CD8-positive, alpha-beta memory T cell (primary cell): ENCODE results near the gene LIME1. TPM values are rescaled to one million over a fixed set of nuclear protein-coding genes. Genes with fewer than 3 reads are reported as not detected.

Experiments
- CTCF ChIA-PET: fragments of 350-600 bp; sonication (Branson Sonifier 250); formaldehyde crosslinking; loops from one replicate; lab custom pipeline; 2021; ENCODE audit warnings: antibody characterized with exemption; lab: Charles Lee
- POLR2A ChIA-PET: fragments of 350-600 bp; sonication (Branson Sonifier 250); formaldehyde crosslinking; loops from one replicate; lab custom pipeline; 2021; ENCODE audit warnings: antibody characterized with exemption; lab: Charles Lee
- DNase-seq, 5 donors: peaks; one replicate each; pipeline versions ENCODE4 v3.0.0 to v3.0.0-alpha.2; 2020 to 2022; ENCODE audit warnings: mixed read lengths in 1 of 5
- H3K27ac ChIP-seq: one replicate; pipeline ENCODE4 v1.7.0; 2013; ENCODE audit warnings: low read depth, mild to moderate bottlenecking, low read length, moderate library complexity
- H3K27me3 ChIP-seq: 2 replicates; pipeline ENCODE4 v1.7.0; 2013; ENCODE audit warnings: low read length, mild to moderate bottlenecking; ENCODE audit not compliant: insufficient read depth, poor library complexity, severe bottlenecking
- H3K36me3 ChIP-seq: 2 replicates; pipeline ENCODE4 v1.7.0; 2013; ENCODE audit warnings: mild to moderate bottlenecking, low read length, moderate library complexity; ENCODE audit not compliant: insufficient read depth
- H3K4me1 ChIP-seq: 2 replicates; pipeline ENCODE4 v1.7.0; 2013; ENCODE audit warnings: mild to moderate bottlenecking, low read length, moderate library complexity; ENCODE audit not compliant: insufficient read depth
- H3K4me3 ChIP-seq: 2 replicates; pipeline ENCODE4 v1.7.0; 2013; ENCODE audit warnings: mild to moderate bottlenecking, low read length
- H3K9me3 ChIP-seq: 2 replicates; pipeline ENCODE4 v1.7.0; 2013; ENCODE audit warnings: mild to moderate bottlenecking, low read length
- H3K27ac Mint-ChIP-seq, 8 donors: one replicate each; pipeline ENCODE4 v1.8.0; 2020 to 2021; ENCODE audit warnings: mixed read lengths in 8 of 8, mild to moderate bottlenecking in 6 of 8, inconsistent platforms in 3 of 8, moderate library complexity in 3 of 8
- H3K27me3 Mint-ChIP-seq, 2 donors: one replicate each; pipeline ENCODE4 v1.8.0; 2020 to 2021; ENCODE audit warnings: mixed read lengths in 2 of 2, mild to moderate bottlenecking in 1 of 2, moderate library complexity in 1 of 2
- H3K36me3 Mint-ChIP-seq, 3 donors: one replicate each; pipeline ENCODE4 v1.8.0; 2020 to 2021; ENCODE audit warnings: mixed read lengths in 3 of 3, inconsistent platforms in 1 of 3, mild to moderate bottlenecking in 1 of 3
- H3K4me1 Mint-ChIP-seq, 3 donors: one replicate each; pipeline ENCODE4 v1.8.0; 2020 to 2021; ENCODE audit warnings: mixed read lengths in 3 of 3, inconsistent platforms in 1 of 3, mild to moderate bottlenecking in 1 of 3
- H3K4me3 Mint-ChIP-seq, 7 donors: one replicate each; pipeline ENCODE4 v1.8.0; 2020 to 2021; ENCODE audit warnings: mixed read lengths in 7 of 7, mild to moderate bottlenecking in 6 of 7, moderate library complexity in 4 of 7, inconsistent platforms in 2 of 7
- H3K9me3 Mint-ChIP-seq, 5 donors: one replicate each; pipeline ENCODE4 v1.8.0; 2020 to 2022; ENCODE audit warnings: mixed read lengths in 5 of 5, mild to moderate bottlenecking in 3 of 5, moderate library complexity in 2 of 5, inconsistent platforms in 1 of 5
- polyA plus RNA-seq: library from polyadenylated mRNA; unstranded; fragments of 300-500 nt; fragmentation: Illumina TruSeq; gene quantifications from one replicate; pipeline ENCODE4 v1.2.3, GENCODE V29; 2021
- total RNA-seq, 2 experiments: library from RNA; stranded (reverse); gene quantifications; one replicate each; pipeline ENCODE4 v1.2.3, GENCODE V29; 2021

Gene LIME1
- total and polyA plus RNA-seq, 3 experiments from 2014 or later = 18.4 to 366 (median 19.6) TPM

DNA sequence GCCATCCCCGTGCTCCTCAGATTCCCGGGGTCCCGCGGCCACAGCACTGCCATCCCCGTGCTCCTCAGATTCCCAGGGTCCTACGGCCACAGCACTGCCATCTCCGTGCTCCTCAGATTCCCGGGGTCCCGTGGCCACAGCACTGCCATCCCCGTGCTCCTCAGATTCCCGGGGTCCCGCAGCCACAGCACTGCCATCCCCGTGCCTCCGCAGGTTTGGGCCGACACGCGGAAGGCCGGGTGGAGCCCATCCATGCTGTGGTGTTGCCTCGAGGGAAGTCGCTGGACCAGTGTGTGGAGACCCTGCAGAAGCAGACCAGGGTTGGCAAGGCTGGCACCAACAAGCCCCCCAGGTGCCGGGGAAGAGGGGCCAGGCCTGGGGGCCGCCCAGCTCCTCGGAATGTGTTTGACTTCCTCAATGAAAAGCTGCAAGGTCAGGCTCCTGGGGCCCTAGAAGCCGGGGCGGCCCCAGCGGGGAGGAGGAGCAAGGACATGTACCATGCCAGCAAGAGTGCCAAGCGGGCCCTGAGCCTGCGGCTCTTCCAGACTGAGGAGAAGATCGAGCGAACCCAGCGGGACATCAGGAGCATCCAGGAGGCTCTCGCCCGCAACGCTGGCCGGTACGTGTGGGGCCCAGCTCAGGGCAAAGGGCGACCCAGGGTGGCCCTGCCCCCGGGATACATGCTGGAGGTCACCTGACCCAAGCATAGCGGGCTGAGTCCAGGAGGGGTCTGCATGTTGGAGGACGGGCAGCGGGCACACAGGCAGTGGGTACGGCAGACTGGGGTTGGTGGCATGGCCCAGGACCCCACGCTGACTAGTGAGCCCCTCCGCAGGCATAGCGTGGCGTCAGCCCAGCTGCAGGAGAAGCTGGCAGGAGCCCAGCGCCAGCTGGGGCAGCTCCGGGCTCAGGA lies 1.3 kb upstream of the LIME1 start:
- no peak overlapping the region for H3K27ac ChIP-seq
- DNase-seq = no peak
- H3K9me3 ChIP-seq = no peaks in the 10 kb centered on the region
- H3K4me3 Mint-ChIP-seq = peak overlapping the region in 6 of 7 donors; percentile 88 to 93 (median 92)
- peaks cover 48% of the 10 kb centered on the region for H3K4me1 ChIP-seq
- H3K9me3 Mint-ChIP-seq = no peaks in the 10 kb centered on the region
- peaks cover 0 to 3% of the 10 kb centered on the region in 2 donors for H3K27me3 Mint-ChIP-seq
- H3K4me1 Mint-ChIP-seq = peaks cover 11 to 35% (median 17%) of the 10 kb centered on the region in 3 donors
- no peaks in the 10 kb centered on the region for H3K27me3 ChIP-seq
- no peak overlapping the region for H3K4me3 ChIP-seq
- peak overlapping the region in 4 of 8 donors; percentile 84 to 94 (median 90) for H3K27ac Mint-ChIP-seq
- POLR2A ChIA-PET = interaction anchor here (1.3 to 4.9 kb wide), 5 partner anchors 8 to 129 kb away, joined by 6 to 84 read pairs (median 11); partner anchors contain the start of genes ARFRP1, GMEB2, TPD52L2 and ZGPAT
- H3K36me3 Mint-ChIP-seq = peaks cover 2 to 34% (median 5%) of the 10 kb centered on the region in 3 donors
- CTCF ChIA-PET = interaction anchor here (0.7 to 4.5 kb wide), 13 partner anchors 9 to 168 kb away, joined by 3 to 39 read pairs (median 3); partner anchors contain the start of genes ARFRP1 and ZGPAT
- H3K36me3 ChIP-seq = peaks cover 13% of the 10 kb centered on the region

DNA sequence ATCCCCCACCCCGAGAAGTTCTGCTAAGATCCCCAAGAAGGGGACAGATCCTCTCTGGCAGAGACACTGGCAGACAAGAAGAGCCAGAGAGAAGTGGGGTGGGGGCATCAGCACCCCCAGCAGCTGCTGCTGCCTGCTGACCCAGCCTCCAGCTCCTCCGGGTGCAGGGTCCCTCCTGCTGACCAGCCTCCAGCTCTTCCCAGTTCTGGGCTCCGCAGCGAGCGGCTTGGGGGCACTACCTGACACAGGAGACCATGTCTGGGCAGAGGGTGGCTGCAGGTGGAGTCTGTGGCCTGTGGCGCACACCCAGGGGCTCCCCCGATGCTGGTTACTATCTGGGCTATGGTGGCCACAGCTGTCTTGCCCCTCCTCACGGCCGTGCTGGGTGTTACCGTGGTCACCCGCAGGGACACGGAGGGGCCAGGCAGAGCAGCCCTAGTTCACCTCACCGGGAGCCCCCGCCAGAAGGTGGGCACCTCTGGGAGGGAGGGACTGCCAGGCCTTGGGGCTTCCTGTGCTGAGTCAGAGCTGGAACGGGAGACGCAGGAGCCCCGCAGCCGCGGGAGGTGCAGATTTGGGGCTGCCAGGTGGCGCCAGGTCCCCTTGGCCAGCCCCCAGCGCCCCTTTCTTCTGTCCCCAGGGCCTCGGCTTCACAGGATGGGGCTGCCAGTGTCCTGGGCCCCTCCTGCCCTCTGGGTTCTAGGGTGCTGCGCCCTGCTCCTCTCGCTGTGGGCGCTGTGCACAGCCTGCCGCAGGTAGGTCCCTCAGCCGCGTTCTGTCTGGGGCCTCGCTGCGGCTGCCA lies 630 bp downstream of the LIME1 start:
- Histone ChIP-seq H3K4me1 (peaks cover 39% of the 10 kb centered on the region), H3K36me3 (peaks cover 19% of the 10 kb centered on the region), H3K4me3 (peak overlapping the region; percentile 96), H3K27me3 (no peaks in the 10 kb centered on the region), H3K27ac (peak overlapping the region; percentile 87), H3K9me3 (no peaks in the 10 kb centered on the region)
- peaks cover 2 to 35% (median 5%) of the 10 kb centered on the region in 3 donors for H3K36me3 Mint-ChIP-seq
- peak overlapping the region; percentile 88 to 95 (median 92) for H3K4me3 Mint-ChIP-seq
- peak; percentile 61 to 84 (median 73) for DNase-seq
- H3K4me1 Mint-ChIP-seq = peaks cover 11 to 39% (median 17%) of the 10 kb centered on the region in 3 donors
- H3K9me3 Mint-ChIP-seq = no peaks in the 10 kb centered on the region
- peak overlapping the region; percentile 84 to 97 (median 92) for H3K27ac Mint-ChIP-seq
- ChIA-PET CTCF (interaction anchor here (1.1 to 4.5 kb wide), 14 partner anchors 12 to 199 kb away, joined by 3 to 39 read pairs (median 6); partner anchors contain the start of genes ARFRP1, PTK6 and ZGPAT), POLR2A (interaction anchor here (0.6 to 4.9 kb wide), 14 partner anchors 9 to 127 kb away, joined by 3 to 84 read pairs (median 5); partner anchors contain the start of genes ARFRP1, GMEB2, RTEL1 and TPD52L2)
- peaks cover 0 to 3% of the 10 kb centered on the region in 2 donors for H3K27me3 Mint-ChIP-seq

DNA sequence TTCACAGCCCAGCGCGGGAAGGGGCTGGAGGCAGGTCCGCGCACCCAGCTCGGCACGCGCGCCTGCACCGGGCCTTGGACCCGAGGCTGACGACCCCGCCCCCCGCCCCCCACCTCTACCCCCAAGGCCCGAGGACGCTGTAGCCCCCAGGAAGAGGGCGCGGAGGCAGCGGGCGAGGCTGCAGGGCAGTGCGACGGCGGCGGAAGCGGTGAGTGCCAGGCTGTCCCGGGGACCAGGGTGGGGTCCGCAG lies 1.2 kb downstream of the LIME1 start:
- DNase-seq = no peak
- Histone ChIP-seq H3K27me3 (no peaks in the 10 kb centered on the region), H3K4me3 (peak overlapping the region; percentile 96), H3K36me3 (peaks cover 22% of the 10 kb centered on the region), H3K4me1 (peaks cover 34% of the 10 kb centered on the region), H3K27ac (no peak overlapping the region), H3K9me3 (no peaks in the 10 kb centered on the region)
- POLR2A ChIA-PET = interaction anchor here (0.8 to 4.9 kb wide), 6 partner anchors 13 to 99 kb away, joined by 3 to 84 read pairs (median 4); partner anchors contain the start of genes ARFRP1, RTEL1 and ZGPAT
- Mint-ChIP-seq H3K4me1 (peaks cover 11 to 39% (median 17%) of the 10 kb centered on the region in 3 donors), H3K9me3 (no peaks in the 10 kb centered on the region), H3K36me3 (peaks cover 2 to 35% (median 5%) of the 10 kb centered on the region in 3 donors), H3K4me3 (peak overlapping the region; percentile 88 to 95 (median 92)), H3K27ac (no peak overlapping the region), H3K27me3 (peaks cover 0 to 3% of the 10 kb centered on the region in 2 donors)
- CTCF ChIA-PET = interaction anchor here (1.0 to 4.5 kb wide), 8 partner anchors 13 to 127 kb away, joined by 3 to 39 read pairs (median 7); partner anchors contain the start of genes ARFRP1 and ZGPAT

DNA sequence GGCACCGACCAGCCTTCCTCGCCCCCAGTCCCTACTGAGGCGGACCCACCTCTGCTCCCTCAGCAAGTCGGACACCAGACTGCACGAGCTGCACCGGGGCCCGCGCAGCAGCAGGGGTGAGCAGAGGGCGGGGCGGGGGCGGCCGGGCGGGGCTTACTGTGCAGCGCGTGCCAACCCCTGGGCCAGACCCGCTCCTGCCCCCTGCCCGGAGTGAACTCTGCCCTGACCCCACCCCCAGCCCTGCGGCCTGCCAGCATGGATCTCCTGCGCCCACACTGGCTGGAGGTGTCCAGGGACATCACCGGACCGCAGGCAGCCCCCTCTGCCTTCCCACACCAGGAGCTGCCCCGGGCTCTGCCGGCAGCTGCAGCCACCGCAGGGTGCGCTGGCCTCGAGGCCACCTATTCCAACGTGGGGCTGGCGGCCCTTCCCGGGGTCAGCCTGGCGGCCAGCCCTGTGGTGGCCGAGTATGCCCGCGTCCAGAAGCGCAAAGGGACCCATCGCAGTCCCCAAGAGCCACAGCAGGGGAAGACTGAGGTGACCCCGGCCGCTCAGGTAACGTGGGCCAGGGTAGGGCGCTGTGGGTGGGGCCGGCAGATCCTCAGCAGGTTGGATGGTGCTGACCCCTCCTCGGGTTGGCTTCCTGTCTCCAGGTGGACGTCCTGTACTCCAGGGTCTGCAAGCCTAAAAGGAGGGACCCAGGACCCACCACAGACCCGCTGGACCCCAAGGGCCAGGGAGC lies 1.7 kb downstream of the LIME1 start:
- CTCF ChIA-PET = interaction anchor here (1.0 to 4.5 kb wide), 6 partner anchors 11 to 46 kb away, joined by 3 to 39 read pairs (median 7); partner anchors contain the start of genes ARFRP1 and ZGPAT
- peak overlapping the region; percentile 96 for H3K4me3 ChIP-seq
- peaks cover 30% of the 10 kb centered on the region for H3K4me1 ChIP-seq

DNA sequence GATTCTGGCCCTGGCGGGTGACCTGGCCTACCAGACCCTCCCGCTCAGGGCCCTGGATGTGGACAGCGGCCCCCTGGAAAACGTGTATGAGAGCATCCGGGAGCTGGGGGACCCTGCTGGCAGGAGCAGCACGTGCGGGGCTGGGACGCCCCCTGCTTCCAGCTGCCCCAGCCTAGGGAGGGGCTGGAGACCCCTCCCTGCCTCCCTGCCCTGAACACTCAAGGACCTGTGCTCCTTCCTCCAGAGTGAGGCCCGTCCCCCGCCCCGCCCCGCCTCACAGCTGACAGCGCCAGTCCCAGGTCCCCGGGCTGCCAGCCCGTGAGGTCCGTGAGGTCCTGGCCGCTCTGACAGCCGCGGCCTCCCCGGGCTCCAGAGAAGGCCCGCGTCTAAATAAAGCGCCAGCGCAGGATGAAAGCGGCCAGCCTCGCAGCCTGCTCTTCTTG lies 2.2 kb downstream of the LIME1 start:
- H3K9me3 Mint-ChIP-seq = no peaks in the 10 kb centered on the region
- H3K4me3 ChIP-seq = peak overlapping the region; percentile 50
- no peaks in the 10 kb centered on the region for H3K9me3 ChIP-seq
- H3K27me3 ChIP-seq = no peaks in the 10 kb centered on the region
- DNase-seq = peak; percentile 36 to 73 (median 43)
- CTCF ChIA-PET = interaction anchor here (1.0 to 4.5 kb wide), 5 partner anchors 10 to 43 kb away, joined by 3 to 39 read pairs (median 5); partner anchors contain the start of genes ARFRP1 and ZGPAT
- peak overlapping the region in 2 of 8 donors; percentile 20 to 61 for H3K27ac Mint-ChIP-seq
- POLR2A ChIA-PET = interaction anchor here (1.0 to 4.9 kb wide), 6 partner anchors 11 to 242 kb away, joined by 3 to 84 read pairs (median 4); partner anchors contain the start of genes ARFRP1, PRPF6 and ZGPAT
- H3K4me1 Mint-ChIP-seq = peaks cover 11 to 36% (median 14%) of the 10 kb centered on the region in 3 donors
- H3K27me3 Mint-ChIP-seq = peaks cover 0 to 3% of the 10 kb centered on the region in 2 donors
- H3K36me3 Mint-ChIP-seq = peaks cover 2 to 37% (median 4%) of the 10 kb centered on the region in 3 donors
- peak overlapping the region; percentile 38 to 92 (median 73) for H3K4me3 Mint-ChIP-seq
- peaks cover 19% of the 10 kb centered on the region for H3K36me3 ChIP-seq
- peak overlapping the region; percentile 9 for H3K27ac ChIP-seq
- H3K4me1 ChIP-seq = peaks cover 30% of the 10 kb centered on the region

More for the DNA sequence above, 1.7 kb downstream of the LIME1 start:
- POLR2A ChIA-PET = interaction anchor here (0.8 to 4.9 kb wide), 7 partner anchors 10 to 176 kb away, joined by 3 to 84 read pairs (median 4); partner anchors contain the start of genes ARFRP1 and ZGPAT
- no peaks in the 10 kb centered on the region for H3K9me3 Mint-ChIP-seq
- peaks cover 11 to 39% (median 17%) of the 10 kb centered on the region in 3 donors for H3K4me1 Mint-ChIP-seq
- Histone ChIP-seq H3K9me3 (no peaks in the 10 kb centered on the region), H3K36me3 (peaks cover 24% of the 10 kb centered on the region), H3K27me3 (no peaks in the 10 kb centered on the region), H3K27ac (peak overlapping the region; percentile 9)
- H3K4me3 Mint-ChIP-seq = peak overlapping the region; percentile 38 to 92 (median 73)
- peaks cover 2 to 36% (median 5%) of the 10 kb centered on the region in 3 donors for H3K36me3 Mint-ChIP-seq
- peak; percentile 26 to 65 (median 33) for DNase-seq
- H3K27me3 Mint-ChIP-seq = peaks cover 0 to 3% of the 10 kb centered on the region in 2 donors
- H3K27ac Mint-ChIP-seq = peak overlapping the region in 1 of 8 donors; percentile 20

DNA sequence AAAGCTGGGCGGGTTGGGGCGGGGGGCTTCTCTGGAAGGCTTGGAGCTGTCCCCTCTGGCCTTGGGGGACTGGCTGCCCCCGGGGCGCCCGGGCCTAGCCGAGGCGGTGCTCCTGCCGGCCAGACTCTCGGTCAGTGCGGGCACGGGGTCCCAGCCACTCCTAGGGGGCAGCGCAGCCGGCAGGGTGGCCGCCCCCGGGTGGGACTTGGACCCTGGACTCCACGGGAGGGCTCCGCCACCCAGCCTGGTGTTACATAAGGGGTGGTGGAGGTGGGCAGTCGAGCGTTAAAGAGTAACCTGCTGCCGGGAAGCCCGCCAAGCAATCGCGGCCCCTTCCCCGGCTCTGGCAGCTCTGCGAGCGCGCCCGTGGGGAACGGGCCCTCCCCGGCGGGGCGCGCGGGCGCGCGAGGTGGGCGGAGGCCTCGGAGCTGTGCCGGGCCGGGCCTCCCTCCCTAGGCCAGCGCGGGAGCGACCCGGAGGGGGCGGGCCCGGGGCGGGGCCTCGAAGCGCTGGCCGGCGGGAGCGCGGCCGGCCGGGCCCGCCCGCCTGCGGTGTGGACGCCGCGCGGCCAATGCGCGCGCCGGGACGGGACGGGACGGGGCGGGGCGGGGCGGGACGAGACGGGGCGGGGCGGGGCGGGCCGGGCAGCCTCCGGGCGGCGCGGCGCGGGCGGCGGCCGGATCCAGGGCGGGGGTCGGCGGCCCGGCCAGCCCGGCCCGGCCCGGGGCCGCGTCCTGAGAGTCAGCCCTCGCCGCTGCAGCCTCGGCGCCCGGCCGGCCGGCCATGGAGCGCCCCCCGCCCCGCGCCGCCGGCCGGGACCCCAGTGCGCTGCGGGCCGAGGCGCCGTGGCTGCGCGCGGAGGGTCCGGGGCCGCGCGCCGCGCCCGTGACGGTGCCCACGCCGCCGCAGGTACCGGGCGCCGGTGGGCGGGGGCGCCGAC lies 2.9 kb downstream of the LIME1 start, which contains the start of gene SLC2A4RG:
Gene SLC2A4RG (plus strand): TSS at position 647 of the 940 bp plus-strand sequence. CDS start 137 bp downstream, at position 784.
- DNase-seq = peak; percentile 59 to 79 (median 68)
- POLR2A ChIA-PET = interaction anchor here (0.6 to 4.9 kb wide), 7 partner anchors 11 to 241 kb away, joined by 3 to 84 read pairs (median 4); partner anchors contain the start of genes ARFRP1, PRPF6 and ZGPAT
- Mint-ChIP-seq H3K4me3 (peak within 1 kb of the TSS; percentile 59 to 92 (median 76)), H3K4me1 (peaks cover 10 to 29% (median 11%) of the 10 kb centered on the region in 3 donors), H3K36me3 (peaks cover 0 to 32% (median 0%) of the 10 kb centered on the region in 3 donors), H3K9me3 (no peaks in the 10 kb centered on the region), H3K27me3 (peaks cover 0 to 3% of the 10 kb centered on the region in 2 donors), H3K27ac (peak within 1 kb of the TSS in 3 of 8 donors; percentile 36 to 61 (median 55))
- H3K4me3 ChIP-seq = peak within 1 kb of the TSS; percentile 66
- CTCF ChIA-PET = interaction anchor here (1.1 to 4.5 kb wide), 4 partner anchors 9 to 42 kb away, joined by 3 to 39 read pairs (median 10); partner anchors contain the start of genes ARFRP1 and ZGPAT
- H3K36me3 ChIP-seq = peaks cover 12% of the 10 kb centered on the region
- H3K4me1 ChIP-seq = peaks cover 30% of the 10 kb centered on the region
- H3K27me3 ChIP-seq = no peaks in the 10 kb centered on the region
- peak within 1 kb of the TSS; percentile 38 for H3K27ac ChIP-seq
- no peaks in the 10 kb centered on the region for H3K9me3 ChIP-seq
